ENCODE data around the gene CYTH2.
"Not testable (repeated sequence)": the region's sequence is repeated elsewhere in the genome, so short reads cannot be mapped to it uniquely, and the experiment has no call there.

Gene CYTH2

DNA sequence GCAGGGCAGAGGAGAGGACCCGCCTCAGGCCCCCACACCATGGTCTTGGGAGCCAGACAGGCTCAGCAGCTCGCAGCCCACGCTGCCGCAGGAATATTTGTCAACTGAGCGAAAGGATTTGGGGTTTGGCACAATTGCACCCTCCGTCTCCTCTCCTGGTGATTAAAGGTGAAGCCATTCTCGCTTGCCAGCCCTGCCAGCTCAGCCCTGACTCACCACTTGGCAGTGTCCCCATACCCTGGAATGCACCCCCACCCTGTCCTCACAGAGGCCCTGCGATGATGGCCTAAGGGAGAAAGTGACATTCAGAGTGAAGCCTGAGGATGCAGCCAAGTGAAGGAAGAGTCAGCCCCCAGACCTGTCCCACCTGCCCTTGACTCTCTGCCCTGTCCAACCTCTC lies 18.8 kb downstream of the CYTH2 start:
- TF ChIP-seq, protein P1, sequence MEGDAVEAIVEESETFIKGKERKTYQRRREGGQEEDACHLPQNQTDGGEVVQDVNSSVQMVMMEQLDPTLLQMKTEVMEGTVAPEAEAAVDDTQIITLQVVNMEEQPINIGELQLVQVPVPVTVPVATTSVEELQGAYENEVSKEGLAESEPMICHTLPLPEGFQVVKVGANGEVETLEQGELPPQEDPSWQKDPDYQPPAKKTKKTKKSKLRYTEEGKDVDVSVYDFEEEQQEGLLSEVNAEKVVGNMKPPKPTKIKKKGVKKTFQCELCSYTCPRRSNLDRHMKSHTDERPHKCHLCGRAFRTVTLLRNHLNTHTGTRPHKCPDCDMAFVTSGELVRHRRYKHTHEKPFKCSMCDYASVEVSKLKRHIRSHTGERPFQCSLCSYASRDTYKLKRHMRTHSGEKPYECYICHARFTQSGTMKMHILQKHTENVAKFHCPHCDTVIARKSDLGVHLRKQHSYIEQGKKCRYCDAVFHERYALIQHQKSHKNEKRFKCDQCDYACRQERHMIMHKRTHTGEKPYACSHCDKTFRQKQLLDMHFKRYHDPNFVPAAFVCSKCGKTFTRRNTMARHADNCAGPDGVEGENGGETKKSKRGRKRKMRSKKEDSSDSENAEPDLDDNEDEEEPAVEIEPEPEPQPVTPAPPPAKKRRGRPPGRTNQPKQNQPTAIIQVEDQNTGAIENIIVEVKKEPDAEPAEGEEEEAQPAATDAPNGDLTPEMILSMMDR (IDR thresholded peaks at IDR 0.05; ENCODE audit: low read depth, low read length) = no peak
- H3K27me3 ChIP-seq = peaks cover 6% of the 10 kb centered on the region; the same call in 1 of the 2 replicates
- 0 out of 2 replicates have a peak, but pooled peaks cover 2% of the 10 kb centered on the region for H3K4me1 ChIP-seq
- no peaks in the 10 kb centered on the region for H3K9me3 ChIP-seq
- no peaks in the 10 kb centered on the region for H3K36me3 ChIP-seq
- H3K4me3 ChIP-seq (ENCODE audit: low read depth, low read length) = no peak overlapping the region
- DNase-seq = peak; percentile 27

DNA sequence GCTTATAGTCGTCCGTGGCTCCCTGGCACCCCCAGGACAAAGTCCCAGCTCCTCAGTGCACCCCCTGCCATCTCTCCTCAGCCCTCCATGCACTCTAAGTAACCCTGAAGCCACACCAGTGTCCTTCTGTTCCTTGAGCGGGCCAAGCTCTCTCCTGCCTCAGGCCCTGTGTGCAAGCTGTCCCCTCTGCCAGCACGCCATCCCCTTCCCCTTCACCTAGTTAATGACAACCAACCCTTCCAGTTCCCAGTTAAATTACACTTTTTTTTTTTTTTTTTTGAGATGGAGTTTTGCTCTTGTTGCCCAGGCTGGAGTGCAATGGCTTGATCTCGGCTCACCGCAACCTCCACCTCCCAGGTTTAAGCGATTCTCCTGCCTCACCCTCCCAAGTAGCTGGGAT lies 19.3 kb downstream of the CYTH2 start:
- not testable (repeated sequence) for H3K27me3 ChIP-seq; H3K4me1 ChIP-seq; H3K4me3 ChIP-seq (ENCODE audit: low read depth, low read length); DNase-seq; H3K36me3 ChIP-seq; H3K9me3 ChIP-seq

DNA sequence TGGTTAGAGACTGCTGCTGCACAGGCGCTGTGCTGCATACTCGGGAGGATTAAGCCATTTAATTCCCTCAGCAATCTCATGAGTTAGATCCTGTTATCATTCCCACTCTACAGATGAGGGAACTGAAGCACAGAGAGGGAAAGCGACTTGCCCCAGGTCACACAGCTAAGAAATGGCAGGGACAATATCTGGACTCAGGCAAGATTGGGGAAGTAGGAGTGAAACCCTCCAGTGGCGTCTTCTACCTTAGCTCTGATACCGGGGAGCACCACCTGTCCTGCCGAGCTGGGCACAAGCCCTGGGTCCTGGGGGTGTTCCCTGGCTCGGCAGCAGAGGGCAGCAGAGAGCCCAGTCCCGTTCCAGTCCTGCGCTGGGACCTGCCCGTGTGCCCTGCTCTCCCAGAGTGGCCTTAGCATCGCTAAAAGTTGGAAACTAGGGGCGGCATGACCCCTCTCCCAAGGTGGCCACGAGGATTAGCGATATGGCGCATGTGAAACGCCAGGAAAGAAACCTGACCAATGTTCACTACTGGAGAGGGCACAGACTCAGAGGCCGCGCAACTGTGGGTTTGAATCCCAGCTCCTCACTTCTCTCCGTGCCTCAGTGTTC lies 20.5 kb downstream of the CYTH2 start:
- no peaks in the 10 kb centered on the region for H3K36me3 ChIP-seq
- peak; percentile 81 for DNase-seq
- no peaks in the 10 kb centered on the region for H3K9me3 ChIP-seq
- peaks cover 19% of the 10 kb centered on the region for H3K27me3 ChIP-seq
- TF ChIP-seq, protein P1 (IDR thresholded peaks at IDR 0.05; ENCODE audit: low read depth, low read length) = peak; percentile 93
- no peak overlapping the region for H3K4me3 ChIP-seq (ENCODE audit: low read depth, low read length)
- 0 out of 2 replicates have a peak, but pooled peaks cover 2% of the 10 kb centered on the region for H3K4me1 ChIP-seq

DNA sequence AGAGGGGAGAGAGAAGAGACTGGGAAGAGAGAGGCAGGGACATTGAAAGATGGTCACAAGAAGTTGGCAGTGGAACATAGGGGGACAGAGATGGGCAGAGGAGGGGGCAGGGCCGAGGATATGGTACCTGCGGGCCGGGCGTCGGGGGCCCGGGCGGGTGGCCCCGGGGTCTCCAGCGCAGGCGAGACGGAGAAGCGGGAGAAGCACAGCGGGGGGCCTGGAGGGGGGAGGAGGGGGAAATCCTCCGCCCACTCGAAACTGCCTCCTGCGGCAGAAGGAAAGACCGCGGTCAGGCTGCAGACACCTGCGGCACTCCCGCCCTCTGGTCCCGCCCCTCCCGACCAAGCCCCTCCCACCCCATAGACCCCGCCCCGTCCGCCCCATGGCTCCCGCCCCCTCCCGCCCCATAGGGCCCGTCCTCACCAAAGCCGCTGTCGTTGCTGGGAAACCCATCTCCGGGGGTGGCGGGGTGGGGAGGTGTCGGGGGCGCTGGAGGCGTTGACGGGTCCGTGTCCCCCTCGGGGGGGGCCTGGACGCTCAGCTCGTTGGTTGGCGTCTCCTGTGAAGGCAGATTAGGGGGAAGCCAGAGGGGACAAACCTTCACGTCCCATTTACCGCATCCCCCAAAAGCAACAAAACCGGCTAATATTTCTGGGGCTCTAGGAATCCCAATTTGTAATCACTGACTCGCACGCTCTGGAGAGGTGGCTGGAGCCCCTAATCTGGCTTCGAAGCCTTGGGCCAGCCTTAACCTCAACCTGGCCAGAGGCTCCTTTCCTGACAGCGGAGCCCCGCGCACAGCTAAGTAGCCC lies 22.0 kb downstream of the CYTH2 start:
- no peak overlapping the region for H3K4me3 ChIP-seq (ENCODE audit: low read depth, low read length)
- no peaks in the 10 kb centered on the region for H3K9me3 ChIP-seq
- peaks cover 29% of the 10 kb centered on the region for H3K27me3 ChIP-seq
- H3K4me1 ChIP-seq = 0 out of 2 replicates have a peak, but pooled peaks cover 2% of the 10 kb centered on the region
- DNase-seq = peak; percentile 57
- TF ChIP-seq, protein P1 (IDR thresholded peaks at IDR 0.05; ENCODE audit: low read depth, low read length) = no peak
- H3K36me3 ChIP-seq = no peaks in the 10 kb centered on the region

DNA sequence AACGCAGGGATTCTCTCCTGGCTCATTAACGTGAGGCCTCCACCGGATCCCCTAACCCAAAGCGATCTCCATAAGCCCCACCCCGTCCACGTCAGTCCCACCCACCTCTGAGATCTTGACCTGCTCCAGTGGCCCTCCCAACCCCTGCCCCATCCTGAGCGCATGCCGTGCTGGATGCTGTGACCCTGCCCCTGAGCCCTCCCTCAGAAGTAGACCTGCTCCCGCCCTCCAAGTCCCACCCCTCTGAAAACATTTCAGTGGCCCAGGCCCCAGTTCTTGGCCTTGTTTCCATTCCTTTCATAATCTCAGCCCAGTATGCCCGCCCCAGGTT lies 22.6 kb downstream of the CYTH2 start:
- Histone ChIP-seq H3K27me3 (peaks cover 32% of the 10 kb centered on the region), H3K9me3 (no peaks in the 10 kb centered on the region), H3K4me1 (0 out of 2 replicates have a peak, but pooled peaks cover 2% of the 10 kb centered on the region), H3K4me3 (ENCODE audit: low read depth, low read length) (no peak overlapping the region), H3K36me3 (no peaks in the 10 kb centered on the region)
- no peak for DNase-seq
- TF ChIP-seq, protein P1 (IDR thresholded peaks at IDR 0.05; ENCODE audit: low read depth, low read length) = no peak

DNA sequence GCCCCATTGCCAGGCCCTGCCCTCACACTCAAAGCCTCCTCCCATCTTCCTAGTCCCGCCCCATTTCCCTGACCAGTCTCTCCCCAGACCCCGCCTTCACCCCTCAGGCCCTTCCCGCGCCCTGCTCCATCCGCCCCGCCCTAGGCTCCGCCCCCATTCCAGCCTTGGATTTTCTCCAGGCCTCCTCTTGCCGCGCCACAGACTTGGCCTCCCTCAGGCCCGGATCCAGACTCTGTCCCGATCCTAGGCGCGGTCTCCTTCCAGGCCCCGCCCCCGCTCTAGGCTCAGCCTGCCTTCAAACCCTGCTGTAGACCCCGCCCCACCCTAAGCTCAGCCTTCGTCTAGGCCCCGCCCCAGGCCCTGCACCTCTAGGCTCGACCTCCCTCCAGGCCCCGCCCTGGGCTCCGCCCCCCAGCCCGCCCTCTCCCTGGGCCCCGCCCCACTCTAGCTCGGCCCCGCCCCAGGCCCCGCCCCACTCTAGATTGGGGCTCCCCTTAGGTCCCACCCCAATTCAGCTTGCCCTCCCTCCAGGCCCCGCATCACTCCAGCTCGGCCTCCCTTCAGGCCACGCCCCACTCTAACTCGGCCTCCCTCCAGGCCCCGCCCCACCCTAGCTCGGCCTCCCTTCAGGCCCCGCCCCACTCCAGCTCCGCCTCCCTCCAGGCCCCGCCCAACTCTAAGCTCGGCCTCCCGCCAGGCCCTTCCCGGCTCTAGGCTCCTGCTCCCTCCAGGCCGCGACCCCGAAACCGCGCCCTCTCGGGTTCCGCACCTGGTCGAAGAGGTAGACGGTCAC lies 24.0 kb downstream of the CYTH2 start:
- Histone ChIP-seq H3K4me3 (ENCODE audit: low read depth, low read length) (peak overlapping the region; percentile 41), H3K27me3 (peaks cover 45% of the 10 kb centered on the region), H3K4me1 (0 out of 2 replicates have a peak, but pooled peaks cover 2% of the 10 kb centered on the region), H3K9me3 (no peaks in the 10 kb centered on the region), H3K36me3 (no peaks in the 10 kb centered on the region)
- DNase-seq = peak; percentile 99
- TF ChIP-seq, protein P1 (IDR thresholded peaks at IDR 0.05; ENCODE audit: low read depth, low read length) = no peak

All from BE2C (cell line).